Measurements from ENCODE around the gene SSRP1. TPM values are rescaled to one million over a fixed set of nuclear protein-coding genes. Genes with fewer than 3 reads are reported as not detected.

The SSRP1 gene, protein sequence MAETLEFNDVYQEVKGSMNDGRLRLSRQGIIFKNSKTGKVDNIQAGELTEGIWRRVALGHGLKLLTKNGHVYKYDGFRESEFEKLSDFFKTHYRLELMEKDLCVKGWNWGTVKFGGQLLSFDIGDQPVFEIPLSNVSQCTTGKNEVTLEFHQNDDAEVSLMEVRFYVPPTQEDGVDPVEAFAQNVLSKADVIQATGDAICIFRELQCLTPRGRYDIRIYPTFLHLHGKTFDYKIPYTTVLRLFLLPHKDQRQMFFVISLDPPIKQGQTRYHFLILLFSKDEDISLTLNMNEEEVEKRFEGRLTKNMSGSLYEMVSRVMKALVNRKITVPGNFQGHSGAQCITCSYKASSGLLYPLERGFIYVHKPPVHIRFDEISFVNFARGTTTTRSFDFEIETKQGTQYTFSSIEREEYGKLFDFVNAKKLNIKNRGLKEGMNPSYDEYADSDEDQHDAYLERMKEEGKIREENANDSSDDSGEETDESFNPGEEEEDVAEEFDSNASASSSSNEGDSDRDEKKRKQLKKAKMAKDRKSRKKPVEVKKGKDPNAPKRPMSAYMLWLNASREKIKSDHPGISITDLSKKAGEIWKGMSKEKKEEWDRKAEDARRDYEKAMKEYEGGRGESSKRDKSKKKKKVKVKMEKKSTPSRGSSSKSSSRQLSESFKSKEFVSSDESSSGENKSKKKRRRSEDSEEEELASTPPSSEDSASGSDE
- 100 to 1,000 TPM; 311 to 314 TPM for total RNA-seq

DNA sequence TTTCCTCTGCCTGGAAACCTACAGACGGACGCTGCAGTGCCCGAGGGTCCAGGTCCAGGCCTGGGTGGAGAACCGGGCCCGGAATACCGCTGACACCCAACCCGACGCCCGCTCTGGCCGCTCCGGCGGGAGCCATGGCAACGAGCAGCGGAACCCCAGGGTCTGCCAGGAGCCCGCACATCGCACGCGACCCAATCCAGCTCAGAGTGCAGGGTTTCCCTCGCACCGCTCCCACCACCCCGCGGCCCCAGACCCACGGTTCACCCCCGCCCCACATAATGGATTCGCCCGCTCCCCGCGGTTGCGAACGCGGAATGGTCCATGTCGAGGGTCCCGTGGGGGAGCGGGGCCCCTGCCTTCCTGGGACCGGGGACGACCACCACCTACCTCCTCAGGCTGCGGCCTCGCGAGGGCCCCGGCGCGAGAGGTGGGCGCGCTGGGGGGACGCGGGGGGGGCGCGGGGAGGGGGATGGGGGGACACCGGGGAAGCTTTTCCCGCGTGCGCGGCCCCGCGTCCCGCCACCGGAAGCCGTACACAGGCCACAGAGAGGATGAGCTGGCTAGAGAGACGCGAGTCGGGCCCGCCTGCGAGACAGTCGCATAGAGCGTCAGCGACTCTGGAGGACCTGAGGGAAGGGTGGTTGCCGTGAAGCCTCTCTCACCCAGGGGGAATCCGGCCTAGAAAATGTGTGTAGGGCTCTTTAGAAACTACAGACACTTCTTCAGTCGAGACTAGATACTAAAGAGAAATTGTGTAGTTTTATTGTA, at the start of gene SSRP1:
Gene SSRP1 (minus strand): TSS at position 550 of the 768 bp plus-strand sequence. CDS start 771 bp downstream, outside the sequence.
- POLR2A ChIA-PET = interaction anchor here (0.6 to 2.0 kb wide), 5 partner anchors 10 to 406 kb away, joined by 3 to 19 read pairs (median 4); partner anchors contain the start of genes SELENOH, TNKS1BP1 and UBE2L6
- CTCF ChIA-PET = interaction anchor here (0.9 to 1.7 kb wide), 6 partner anchors 10 to 158 kb away, joined by 3 to 6 read pairs (median 4); partner anchors contain the start of gene TNKS1BP1

DNA sequence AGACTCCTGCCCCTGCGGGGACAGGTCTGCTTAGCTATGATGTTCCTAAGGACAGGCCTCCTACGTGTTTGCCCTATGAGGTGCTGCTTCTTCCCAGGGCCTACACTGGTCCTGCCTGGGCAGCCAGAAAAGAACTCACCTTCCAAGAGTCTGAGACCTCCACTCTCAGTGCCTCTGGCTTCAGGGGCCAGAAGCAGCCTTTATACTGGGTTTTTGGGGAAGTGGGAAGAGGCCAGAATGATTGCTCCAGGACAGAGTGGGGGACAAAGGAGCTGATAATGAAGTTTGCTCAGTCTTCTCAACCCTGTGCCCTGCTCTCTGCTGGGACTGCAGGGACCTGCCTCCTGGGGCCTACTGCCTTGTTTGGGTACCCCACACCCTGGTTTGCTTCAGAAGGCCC, 45.3 kb upstream of the SSRP1 start, which contains the start of gene PRG3:
Gene PRG3 (minus strand): TSS at position 176 of the 400 bp plus-strand sequence. CDS start 442 bp downstream, outside the sequence.
- ChIA-PET CTCF (no interaction called here), POLR2A (no interaction called here)

DNA sequence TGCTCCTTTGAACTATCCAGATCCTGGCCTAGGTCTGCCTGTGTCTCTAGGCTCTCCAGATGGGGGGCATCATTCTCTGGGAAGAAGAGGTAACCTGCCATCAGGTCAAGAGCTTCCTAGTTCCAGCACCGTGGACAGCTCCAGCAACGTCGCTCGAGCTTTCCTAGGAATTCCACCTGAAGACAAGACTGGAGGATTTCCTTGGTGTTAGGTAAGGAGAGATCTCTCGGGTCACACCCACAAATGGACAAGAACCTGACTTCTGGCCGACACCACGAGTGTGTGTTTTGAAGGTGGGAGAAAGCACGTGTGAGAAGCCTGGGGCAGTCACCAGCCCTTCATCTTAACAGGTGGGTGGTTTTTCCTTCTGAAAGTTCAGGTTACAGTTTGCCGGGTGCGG, 44.0 kb upstream of the SSRP1 start:
- POLR2A ChIA-PET = no interaction called here
- CTCF ChIA-PET = no interaction called here

DNA sequence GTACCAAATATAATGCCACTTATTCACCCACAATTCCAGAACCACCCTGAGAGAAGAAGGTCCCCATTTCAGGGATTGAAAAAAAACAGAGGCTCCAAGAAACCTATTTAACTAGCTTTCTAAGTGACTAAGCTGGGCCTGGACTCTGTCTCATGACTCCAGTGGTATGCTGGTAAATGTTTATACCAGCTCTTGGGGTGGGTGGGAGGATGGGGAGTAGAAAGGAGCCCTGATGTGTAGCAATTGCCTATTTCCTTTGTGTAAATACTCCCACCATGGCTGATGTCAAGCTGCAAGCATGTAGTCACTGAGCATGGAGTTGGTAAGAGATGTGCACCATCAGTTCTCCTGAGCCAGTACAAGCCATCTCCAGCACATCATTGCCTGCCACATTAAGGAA, 42.5 kb upstream of the SSRP1 start:
- ChIA-PET CTCF (no interaction called here), POLR2A (no interaction called here)

DNA sequence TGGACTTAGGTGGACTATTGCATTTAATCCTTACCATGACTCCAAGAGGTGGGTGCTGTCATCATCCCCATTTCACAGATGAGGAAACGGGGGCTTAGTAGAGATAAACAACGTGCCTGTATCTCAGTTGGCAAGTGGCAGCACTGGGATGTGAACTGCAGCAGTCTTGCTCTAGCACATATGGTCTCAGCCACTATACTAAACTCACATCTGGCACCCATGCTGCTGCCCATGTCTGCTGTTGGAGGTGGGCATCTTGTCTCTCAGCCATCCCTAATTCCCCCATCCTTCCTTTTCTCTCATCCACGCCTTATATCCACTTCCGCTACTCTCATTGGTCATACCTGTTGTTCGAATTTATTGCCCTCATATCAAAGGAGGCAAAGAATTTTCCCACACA, 41.4 kb upstream of the SSRP1 start:
- ChIA-PET POLR2A (no interaction called here), CTCF (no interaction called here)

DNA sequence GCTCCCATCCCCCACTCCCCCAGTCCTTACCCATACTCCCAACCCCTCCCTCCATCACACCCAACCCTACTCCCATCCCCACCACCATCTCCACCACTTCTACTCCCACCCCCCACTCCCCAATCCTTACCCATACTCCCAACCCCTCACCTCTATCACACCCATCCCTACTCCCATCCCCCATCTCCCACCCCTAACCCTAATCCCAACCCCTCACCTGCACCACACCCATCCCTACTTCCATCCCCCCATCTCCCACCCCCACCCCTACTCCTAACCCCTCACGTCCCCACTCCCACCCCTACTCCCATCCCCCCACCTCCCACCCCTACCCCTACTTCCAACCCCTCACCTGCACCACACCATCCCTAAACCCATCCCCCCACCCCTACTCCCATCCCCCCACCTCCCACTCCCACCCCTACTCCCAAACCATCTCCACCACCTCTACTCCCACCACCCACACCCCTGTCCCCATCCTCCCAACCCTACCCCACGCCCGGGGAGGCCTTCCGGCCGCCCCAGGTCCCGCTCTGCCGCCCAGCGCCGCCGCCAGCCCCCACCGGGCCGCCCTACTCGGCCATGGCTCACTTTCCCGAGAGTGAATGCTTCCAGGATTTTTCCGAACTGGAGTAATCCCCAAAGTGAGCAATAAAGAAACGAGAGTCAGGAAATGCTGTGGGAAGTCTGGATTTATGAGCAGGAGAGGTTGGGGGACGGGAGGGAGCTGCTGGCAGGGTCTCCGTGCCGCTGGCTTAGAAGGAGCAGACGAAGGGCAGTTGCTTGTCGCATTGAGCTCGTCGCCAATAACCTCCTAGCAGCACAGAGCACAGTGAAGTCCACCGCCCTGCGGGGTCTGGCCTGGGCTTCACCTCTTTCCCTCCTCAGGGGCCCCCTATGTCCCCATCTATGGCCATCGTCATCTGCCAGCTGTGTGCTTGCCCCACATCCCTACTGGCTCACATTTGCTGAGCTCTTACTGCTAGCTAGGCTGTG, 40.7 kb upstream of the SSRP1 start:
- CTCF ChIA-PET = no interaction called here
- POLR2A ChIA-PET = no interaction called here

DNA sequence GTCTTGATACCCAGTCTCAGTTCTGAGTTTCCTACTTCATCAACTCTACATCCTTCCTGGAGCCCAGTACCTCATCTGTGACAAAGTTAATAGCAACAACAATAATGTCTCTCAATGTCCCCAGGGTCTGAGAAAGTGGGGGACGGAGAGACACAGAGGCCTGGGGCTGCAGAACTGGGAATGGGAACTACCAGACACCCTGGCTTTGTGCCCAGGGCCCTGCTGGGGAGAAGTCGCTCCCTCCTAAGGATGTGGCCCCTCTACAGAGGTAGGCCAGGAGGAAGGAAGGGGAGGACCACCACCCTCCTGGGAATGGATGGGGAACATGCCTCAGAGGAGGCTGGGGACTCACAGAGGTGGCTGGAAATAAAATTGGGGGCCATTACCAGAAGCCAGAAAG, 39.8 kb upstream of the SSRP1 start:
- CTCF ChIA-PET = no interaction called here
- POLR2A ChIA-PET = no interaction called here

DNA sequence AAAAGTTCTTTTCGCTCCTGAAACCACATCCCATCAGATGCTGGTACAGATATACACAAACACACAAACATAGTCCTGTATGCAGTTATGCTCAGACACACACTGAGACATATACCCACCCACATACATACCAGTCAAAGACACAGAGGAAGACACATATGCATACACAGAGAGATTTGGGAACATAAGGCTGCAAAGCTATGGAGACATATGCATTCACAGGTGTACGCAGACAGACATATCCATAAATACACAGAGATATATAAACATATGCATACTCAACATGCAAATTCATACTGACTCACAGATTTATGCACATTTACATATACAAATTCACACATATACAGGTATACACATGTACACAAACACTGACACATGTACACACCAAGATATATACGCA, 39.3 kb upstream of the SSRP1 start:
- ChIA-PET CTCF (no interaction called here), POLR2A (no interaction called here)

DNA sequence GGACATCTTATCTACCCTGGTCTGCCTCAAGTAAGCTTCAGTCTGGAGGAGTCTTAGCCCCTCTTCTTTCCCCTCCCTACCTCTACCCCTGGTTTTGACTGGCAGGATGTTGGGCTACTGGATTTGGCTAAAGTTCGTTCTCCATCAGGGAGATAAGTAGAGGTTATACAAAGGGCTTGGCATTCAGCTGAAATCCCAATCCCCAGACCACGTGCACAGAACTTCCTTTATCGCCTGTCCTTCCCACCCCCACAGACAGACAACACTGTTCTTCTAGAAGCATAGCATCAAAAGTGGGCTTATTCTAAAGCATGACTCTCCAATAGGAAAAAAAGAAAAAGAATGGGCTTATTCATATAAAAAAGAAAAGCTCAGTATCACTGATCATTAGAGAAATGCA, 37.5 kb upstream of the SSRP1 start:
- ChIA-PET CTCF (no interaction called here), POLR2A (no interaction called here)

DNA sequence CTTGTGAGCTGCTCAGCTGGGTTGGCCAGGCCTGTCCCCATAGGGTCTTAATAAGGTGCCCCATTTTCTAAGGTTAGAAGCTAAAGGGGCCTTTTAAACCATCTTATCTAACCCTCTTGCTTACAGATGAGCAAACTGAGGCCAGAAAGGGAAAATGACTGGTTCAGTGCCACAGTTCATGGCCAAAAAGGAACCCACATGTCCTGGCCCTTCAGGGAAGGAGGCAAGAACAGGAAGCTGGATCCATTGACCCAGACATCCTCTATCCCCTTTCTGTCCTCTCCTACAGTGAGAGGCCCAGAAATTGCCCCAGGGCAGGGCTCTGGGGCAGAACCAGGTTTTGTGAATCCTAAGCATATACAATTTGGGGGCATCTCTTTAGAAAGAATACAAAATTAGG, 35.2 kb upstream of the SSRP1 start:
- ChIA-PET POLR2A (no interaction called here), CTCF (no interaction called here)

DNA sequence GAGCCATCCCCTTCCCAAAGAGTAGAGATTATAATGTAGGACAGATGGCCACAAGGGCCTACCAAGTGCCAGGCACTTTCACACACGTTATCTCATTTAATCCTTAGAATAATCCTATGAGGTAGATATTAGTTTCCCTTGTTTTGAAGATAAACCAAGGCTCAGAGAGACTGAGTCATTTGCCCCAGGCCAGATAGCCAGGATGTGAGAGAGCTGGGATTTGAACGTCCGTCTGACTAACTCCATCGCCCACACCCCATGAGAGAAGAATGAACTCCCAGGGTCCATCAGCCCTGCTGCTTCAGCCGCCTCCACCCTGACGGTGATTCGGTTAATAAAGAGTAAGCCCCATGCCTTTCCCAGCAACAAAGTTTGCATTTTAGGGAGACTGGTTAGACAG, 34.6 kb upstream of the SSRP1 start:
- ChIA-PET CTCF (no interaction called here), POLR2A (no interaction called here)

DNA sequence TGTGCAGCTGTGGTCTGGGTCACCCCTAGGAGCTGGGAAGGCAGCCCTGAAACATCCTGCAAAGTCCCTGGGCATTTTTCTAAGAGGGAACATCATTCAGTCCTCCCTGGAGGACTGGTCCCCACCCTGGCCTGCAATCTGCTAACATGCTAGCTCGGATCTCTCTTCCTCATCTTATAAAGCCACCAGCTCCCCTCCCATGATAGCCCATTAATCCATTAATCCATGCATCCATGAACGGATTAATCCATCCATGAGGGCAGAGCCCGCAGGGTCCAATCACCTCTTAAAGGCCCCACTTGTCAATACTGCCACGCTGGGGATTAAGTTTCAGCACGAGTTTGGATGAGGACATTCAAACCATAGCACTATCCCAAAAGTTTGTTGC, 33.1 kb upstream of the SSRP1 start:
- ChIA-PET POLR2A (no interaction called here), CTCF (interaction anchor here (1.7 kb wide), 1 partner anchor 88 kb away, joined by 4 read pairs; no protein-coding TSS in a partner anchor)

DNA sequence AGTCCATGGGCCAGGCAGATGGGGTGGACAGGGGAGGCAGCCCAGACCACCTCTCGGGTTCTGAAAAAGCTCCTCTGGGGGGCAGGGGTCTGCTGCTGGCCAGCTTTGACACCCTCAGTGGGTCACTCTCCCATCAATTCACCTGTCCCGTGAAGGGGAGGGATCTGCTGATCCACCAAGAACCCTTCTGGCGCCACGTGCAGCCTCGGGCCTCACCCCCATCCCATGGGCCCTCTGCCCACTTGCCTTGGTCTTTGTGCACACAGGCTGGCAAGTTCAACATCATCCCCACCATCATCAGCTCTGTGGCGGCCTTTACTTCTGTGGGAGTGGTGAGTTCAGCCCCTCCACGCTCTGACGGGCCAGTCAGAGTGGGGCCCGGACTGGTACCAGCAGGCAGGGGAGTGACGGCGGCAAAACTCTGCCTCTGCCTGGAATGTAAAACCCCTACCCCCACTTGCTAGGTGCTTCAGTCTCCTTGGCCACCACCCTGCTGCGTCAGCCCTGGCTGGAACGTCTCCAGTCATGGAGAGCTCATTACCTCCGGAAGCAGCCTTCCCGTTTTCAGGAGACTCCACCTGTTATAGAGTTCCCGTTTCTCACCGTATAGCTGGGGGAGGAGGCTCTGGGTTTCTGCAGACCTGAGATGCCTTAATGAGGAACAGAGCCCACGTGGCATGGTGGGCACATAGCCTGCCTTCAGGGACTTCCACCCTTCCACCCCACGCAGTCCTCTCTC, 32.6 kb upstream of the SSRP1 start:
- ChIA-PET POLR2A (no interaction called here), CTCF (interaction anchor here (1.7 kb wide), 1 partner anchor 89 kb away, joined by 4 read pairs; no protein-coding TSS in a partner anchor)

DNA sequence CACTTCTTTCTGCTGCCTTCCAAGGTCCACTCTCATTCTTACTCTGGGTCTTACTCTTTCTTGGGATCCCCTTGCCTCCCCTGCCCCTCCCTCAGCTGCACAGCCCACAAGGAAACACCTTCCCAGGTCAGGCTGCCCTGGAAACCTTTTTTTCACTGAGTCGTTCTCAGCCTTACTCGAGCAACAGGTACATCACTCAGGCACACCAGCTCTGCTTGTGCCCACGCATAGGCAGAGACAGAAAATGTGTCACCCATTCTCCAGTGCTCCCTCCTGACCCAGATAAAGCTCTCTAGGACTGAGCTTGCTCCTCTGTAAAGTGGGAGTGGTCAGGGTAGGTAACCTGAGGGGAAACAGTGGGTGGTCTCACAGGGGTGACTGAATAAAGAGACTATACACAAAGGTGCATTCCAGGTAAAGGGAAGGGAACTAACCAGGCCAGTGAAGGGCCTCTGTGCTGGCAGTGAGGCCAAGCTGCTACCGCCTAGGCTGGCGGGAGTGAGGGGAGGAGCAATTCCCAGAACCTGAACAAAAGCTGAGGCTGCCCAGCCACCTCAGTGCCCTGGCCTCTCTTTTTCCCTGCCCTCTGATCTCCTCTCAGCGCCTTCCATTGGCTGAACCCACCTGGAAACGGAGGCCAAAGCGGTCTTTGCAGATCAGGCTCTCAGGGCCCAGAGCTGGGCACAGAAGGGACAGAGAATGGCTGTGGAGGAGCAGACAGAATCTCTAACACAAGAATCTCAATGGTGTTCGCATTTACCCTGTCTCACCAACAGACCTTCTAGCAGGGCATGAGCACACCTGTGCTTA, 29.4 kb upstream of the SSRP1 start:
- POLR2A ChIA-PET = no interaction called here
- CTCF ChIA-PET = no interaction called here

DNA sequence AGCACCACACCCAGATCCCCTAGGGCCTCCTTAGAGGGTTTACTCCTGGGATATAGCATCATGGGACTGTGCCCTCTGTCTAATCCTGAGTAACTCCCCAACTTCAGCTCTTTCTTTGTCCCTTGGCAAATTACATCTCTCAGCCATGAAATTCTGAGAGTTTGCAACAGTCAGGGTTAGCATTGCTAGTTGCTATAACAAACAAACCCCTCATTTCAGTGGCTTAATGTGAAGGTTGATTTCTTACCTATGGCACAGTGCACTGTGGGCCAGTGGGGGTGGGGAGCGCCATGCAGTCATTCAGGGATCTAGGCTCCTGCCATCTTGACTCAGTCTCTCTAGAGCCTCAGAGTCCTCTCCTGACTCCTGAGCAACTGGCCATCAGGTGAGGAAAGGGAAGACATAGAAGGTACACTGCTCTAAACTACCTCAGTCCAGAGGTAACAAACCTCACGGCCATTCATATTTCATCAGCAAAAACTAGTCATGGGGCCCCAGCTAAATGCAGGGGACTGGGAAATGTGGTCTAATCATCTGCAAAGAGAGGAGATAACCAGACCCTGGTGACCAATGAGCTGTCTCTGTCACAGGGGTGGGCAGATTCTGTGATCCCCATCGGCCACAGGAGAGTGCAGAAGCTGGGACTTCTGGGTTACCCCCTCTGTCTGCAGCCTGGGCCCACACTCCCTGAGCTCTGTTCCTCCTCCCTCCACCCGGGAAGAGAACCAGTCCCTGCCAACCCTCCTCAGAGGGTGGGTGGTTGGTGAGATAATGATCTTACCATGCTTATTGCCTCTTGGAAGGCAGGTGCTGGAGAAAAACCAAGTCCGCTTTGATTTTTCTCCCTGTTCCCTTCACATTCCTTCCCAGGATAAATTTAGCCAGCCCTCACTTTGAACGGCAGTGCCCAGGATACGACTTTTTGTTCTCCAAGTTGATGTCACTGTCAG, 27.7 kb upstream of the SSRP1 start:
- CTCF ChIA-PET = interaction anchor here (0.8 kb wide), 1 partner anchor 18 kb away, joined by 3 read pairs; no protein-coding TSS in a partner anchor
- POLR2A ChIA-PET = no interaction called here

DNA sequence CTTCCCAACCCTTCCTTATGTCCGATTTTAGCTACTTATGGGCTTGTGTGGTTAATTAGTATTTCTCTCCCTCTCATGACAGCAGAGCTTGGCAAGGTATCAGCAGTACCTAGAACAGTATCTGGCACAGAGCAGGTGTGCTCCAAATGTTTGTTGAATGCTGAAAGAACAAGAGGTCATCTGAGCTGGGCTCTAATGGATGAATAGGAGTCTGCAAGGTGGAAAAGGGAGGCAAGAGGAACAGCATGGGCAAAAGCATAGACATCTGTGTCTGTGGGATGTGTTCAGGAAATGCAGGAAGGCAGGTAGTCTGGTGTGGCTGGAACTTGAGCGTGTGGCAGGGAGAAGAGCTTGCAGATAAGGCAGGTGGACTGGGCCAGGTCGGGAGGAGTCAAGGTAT, 26.2 kb upstream of the SSRP1 start:
- CTCF ChIA-PET = interaction anchor here (1.9 kb wide), 1 partner anchor 97 kb away, joined by 4 read pairs; no protein-coding TSS in a partner anchor
- POLR2A ChIA-PET = no interaction called here

Measured in activated CD8-positive, alpha-beta memory T cell treated with anti-CD3 and anti-CD28 coated beads for 36 hours (primary cell).